GM21825 (cell line): ENCODE results near the gene VMAC.

Experiments used
- ATAC-seq: cut with Tn5 transposase; IDR thresholded peaks from one replicate; pipeline ENCODE4 v1.9.1; 2021; ENCODE audit warnings: mild to moderate bottlenecking, moderate library complexity; ENCODE audit not compliant: unreplicated experiment

Gene VMAC

GRCh38 chr19:5903624-5904351, 884 bp upstream of the VMAC start, which contains the start of gene NDUFA11:
NDUFA11 (minus strand) TSS chr19:5903790; CDS start chr19:5903708, 82 bp downstream.
- ATAC-seq = peak; percentile 34

GRCh38 chr19:5905114-5905778, 574 bp downstream of the VMAC start:
- ATAC-seq = no peak

DNA sequence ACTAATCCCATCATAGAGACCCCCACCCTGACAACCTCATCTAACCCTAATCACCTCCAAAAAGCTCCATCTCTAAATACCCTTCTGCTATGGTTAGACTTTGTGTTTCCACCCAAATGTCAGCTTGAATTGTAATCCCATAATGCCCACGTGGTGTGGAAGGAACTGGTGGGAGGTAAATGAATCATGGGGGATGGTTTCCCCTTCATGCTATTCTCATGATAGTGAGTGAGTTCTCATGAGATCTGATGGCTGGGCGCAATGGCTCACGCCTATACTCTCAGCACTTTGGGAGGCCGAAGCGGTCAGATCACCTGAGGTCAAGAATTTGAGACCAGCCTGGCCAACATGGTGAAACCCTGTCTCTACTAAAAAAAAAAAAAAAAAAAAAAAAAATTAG, 2.6 kb downstream of the VMAC start:
- no peak for ATAC-seq

DNA sequence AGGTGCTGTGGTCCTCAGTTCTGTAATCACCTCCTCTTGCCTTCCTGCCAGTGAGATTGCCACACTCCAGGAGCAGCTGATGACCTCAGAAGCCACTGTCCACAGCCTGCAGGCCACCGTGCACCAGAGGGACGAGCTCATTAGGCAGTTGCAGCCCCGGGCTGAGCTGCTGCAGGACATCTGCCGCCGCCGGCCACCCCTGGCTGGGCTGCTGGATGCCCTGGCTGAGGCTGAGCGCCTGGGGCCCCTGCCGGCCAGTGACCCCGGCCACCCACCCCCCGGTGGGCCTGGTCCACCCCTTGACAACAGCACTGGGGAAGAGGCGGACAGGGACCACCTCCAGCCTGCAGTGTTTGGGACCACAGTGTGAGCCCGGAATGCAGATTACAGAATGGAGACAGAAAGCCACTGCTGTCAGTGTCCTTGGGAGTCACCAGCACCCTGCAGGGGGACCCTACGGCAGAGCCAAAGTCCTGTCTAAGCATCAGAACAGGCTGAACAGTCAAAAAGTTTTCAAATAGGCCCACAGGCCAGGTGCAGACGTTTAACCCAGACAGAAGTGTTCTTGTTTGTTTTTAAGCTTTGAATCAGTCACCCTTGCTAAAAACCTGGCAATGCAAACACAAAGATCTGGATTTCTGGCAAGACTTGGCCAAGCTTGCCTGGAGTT, 4.2 kb downstream of the VMAC start:
- ATAC-seq = no peak

DNA sequence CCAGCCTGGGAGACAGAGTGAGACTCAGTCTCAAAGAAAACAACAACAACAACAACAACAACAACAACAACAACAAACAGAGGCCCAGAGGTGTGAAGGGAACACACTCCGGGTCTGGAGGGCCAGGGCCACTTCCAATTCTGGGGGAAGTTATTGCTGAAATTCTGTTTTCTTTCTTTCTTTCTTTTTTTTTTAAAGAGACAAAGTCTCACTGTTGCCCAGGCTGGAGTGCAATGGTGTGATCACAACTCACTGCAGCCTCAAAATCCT, 5.9 kb downstream of the VMAC start:
- ATAC-seq = no peak

GRCh38 chr19:5911366-5911765, 6.7 kb downstream of the VMAC start:
- no peak for ATAC-seq

- ATAC-seq = no peak
Observed at GRCh38 chr19:5913739-5914357, 9.2 kb downstream of the VMAC start, which contains the start of gene CAPS. CAPS (plus strand) TSS chr19:5914254; CDS start chr19:5914407, 153 bp downstream.

DNA sequence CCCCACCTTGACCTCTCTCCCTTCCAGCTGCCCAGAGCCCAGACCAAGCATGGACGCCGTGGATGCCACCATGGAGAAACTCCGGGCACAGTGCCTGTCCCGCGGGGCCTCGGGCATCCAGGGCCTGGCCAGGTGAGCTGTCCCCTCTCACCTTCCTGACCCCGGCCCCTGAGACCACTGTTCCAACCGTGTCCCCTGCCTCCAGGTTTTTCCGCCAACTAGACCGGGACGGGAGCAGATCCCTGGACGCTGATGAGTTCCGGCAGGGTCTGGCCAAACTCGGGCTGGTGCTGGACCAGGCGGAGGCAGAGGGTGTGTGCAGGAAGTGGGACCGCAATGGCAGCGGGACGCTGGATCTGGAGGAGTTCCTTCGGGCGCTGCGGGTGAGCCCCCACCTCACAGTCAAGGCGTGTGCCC, 9.7 kb downstream of the VMAC start:
- no peak for ATAC-seq

DNA sequence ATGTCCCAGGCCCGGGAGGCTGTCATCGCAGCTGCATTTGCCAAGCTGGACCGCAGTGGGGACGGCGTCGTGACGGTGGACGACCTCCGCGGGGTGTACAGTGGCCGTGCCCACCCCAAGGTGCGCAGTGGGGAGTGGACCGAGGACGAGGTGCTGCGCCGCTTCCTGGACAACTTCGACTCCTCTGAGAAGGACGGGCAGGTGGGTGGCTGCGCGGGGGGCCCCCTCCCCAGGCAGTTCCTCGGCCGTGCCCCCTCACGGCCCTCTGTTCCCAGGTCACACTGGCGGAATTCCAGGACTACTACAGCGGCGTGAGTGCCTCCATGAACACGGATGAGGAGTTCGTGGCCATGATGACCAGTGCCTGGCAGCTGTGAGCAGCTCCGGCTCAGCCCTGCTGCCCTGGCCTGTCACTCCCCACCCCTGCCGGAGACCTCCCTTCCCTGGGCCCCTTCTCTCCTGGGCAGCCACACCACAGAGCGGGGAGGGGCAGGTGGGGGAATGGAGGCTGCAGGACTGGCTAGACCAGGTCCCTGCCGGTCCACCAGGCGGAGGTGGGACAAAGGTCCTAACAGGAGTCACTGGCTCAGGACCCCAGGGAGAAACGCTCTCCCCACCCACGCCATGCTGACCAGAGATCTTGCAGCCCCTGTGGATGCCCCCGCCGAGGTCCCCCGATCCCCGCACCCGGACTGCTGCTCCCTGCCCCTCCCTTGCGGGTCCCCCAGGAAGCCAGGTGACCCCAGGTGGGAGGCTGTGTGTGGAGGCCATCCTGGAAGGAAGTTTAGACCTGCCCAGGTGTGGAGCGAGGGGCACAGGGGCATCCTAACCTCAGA, 10.5 kb downstream of the VMAC start:
- no peak for ATAC-seq

DNA sequence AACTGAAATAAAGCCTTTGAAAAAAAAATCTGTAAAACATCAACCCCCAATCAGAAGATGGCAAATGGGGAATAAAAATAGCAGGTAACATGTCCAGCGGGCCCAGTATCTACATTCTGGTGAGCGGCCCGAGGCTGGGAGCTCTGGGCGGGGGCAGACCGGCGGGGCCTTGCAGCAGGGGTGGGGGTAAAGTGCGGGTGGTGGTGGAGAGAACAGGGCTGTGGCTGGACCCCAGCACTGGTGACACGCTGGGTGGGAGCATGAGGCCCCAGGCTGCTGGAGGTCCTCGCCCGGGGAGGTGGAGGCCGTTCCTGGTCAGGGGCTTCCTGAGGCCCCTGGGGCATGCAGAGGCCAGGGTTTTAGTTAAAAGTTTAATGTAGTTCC, 11.1 kb downstream of the VMAC start:
- no peak for ATAC-seq

- no peak for ATAC-seq
Observed at GRCh38 chr19:5916181-5916708, 11.6 kb downstream of the VMAC start.

DNA sequence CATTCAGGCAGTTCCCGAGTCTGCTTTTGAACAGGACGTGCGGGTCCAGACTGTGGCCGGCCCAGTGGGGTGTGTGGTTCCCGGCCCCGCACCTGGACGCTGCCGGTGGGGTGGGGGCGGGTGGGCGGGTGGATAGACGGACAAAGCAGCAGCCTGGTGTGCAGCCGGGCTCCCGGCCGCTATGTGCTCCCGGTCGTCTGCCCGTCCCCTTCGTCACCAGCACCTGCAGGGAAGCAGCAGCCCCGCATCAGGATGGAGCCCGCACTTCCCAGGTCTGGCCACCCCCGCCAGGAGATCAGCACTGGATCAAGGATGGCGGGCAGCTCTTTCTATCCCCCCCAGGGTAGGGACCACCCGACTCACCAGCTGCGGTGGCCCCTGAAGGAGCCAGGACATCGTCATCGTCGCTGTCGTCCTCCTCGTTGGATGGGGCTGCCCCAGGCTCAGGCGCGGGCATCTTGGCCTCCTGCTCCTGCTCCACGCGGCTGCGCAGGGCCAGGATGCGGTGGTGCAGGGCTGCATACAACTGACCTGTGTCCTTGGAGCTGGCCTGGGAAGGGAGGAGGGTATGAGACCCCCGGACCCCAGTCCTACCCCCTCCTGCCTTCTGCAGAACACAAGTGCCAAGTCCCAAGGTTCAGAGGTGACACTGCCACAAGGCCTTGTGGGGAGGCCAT, 12.9 kb downstream of the VMAC start:
- ATAC-seq = no peak

GRCh38 chr19:5918463-5919079, 13.9 kb downstream of the VMAC start:
- ATAC-seq = no peak

DNA sequence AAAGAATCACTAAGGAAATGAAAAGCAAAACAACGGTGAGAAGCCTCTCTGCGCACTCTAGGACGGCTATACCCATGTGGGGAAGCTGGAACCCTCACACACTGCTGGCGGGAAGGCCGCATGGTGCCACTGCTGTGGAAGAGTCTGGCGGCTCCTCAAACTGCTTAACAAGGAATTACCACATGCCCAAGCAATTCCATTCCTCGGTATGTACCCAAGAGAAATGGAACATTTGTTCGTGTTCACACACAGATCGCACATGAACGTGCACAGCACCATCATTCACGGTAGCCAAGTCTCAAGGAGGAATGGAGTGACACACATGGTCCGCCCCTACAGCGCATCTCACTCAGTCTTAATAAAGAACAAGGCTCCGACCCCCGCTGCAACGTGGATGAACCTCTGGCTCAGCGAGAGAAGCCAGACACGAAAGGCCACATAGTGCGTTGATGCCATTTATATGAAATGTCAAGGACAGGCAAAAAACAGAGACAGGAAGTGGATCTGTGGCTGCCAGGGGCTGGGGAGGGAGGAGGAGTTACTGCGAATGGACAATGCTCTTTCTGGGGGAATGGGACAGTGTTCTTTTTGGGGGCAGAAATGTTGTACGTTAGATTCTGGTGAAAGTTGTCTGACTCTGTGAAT, 17.0 kb downstream of the VMAC start:
- no peak for ATAC-seq

GRCh38 chr19:5922161-5922545, 17.5 kb downstream of the VMAC start:
- ATAC-seq = no peak

DNA sequence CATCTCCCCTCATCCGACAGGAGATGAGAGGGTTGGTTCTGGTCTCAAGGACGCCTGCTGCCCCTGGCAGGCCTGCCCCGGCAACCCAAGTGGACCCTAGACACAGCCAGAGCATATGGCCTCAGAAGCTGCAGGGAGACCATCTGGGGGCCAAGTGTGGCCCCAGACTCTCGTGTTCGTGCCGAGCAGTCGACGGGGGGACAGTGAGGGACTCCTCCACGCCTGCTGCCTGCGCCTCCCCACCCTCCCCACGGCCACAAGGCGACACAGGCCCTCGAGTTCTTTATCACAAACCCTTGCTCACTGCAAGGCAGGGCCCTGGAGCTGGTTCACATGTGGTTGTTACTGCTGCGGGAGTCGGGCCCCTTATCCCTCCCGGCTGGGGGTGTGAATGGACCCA, 18.7 kb downstream of the VMAC start:
- no peak for ATAC-seq

DNA sequence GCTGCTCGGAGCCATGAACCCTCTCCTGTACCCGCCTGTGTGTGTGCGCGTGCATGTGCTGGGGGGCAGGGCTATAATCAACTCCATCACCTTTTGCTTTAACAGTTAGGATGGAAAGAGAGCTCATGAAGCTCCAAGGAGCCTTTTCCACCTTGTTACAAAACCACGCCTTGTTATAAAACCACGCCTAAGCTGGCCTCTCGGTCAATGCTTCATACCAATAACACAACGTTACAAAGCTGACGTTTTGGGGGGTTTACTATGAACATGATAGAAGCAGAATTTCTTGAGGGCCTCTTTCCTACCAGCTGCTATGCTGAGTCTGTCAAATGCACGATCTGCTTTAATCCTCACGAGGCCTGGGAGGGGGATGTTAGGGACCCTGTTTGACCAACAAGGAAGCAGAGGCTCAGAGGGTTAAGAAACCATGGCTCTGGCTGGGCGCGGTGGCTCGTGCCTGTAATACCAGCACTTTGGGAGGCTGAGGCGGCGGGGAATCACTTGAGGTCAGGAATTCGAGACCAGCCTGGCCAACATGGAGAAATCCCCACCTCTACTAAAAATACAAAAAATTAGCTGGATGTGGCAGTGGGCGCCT, 21.3 kb downstream of the VMAC start:
- ATAC-seq = no peak

- no peak for ATAC-seq
Observed at GRCh38 chr19:5926641-5927440, 22.2 kb downstream of the VMAC start.
